NCI-H2227 (cell line): ENCODE results near the gene PPY.
A peak's percentile ranks its signal among the peaks of the same experiment; 100 is the strongest.
"Not testable (repeated sequence)": the region's sequence is repeated elsewhere in the genome, so short reads cannot be mapped to it uniquely, and the experiment has no call there.

Experiments
- DNase-seq: peaks from one replicate; lab custom pipeline; 2025; ENCODE audit not compliant: unreplicated experiment; lab: John Stamatoyannopoulos, UW

PPY gene

DNA sequence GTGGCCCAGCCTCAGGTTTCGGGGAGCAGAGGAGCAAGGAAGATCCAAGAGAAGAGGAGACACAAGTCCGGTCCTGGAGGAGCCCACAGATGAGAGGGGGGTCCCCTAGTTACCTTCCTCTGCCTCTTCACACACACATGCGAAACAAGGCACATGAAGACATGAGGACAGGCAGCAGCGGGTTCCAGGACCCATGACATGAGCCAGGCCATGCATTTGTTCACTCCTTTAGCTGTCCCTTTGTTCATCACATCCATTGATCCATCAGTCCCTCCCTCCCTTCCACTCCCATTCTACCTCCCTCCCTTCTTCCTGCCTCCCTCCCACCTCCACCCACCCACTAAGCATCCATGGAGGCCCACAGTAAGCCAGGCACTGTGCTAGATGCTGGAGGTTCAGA lies 9.4 kb downstream of the PPY start:
- no peak for DNase-seq

DNA sequence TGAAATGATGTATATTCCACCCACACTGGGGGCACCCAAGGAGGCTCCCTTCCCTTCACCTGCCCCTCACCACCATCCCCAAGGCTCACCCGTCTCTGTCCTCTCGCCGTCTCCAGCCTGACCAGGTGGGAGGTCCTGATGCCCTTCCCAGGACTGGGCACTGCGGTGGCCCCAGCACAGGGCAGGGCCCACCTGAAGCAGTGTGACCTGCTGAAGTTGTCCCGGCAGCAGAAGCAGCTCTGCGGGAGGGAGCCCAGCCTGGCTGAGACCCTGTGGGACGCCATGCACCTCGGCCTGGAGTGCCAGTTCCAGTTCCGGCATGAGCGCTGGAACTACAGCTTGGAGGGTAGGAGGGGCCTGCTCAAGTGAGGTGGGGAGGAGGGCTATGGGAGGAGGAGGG lies 9.9 kb downstream of the PPY start:
- DNase-seq, result no peak

GRCh38 chr17:43931062-43931571 lies 11.2 kb downstream of the PPY start:
- no peak for DNase-seq

- no peak for DNase-seq
Measured at GRCh38 chr17:43928609-43929008, 13.7 kb downstream of the PPY start.

DNA sequence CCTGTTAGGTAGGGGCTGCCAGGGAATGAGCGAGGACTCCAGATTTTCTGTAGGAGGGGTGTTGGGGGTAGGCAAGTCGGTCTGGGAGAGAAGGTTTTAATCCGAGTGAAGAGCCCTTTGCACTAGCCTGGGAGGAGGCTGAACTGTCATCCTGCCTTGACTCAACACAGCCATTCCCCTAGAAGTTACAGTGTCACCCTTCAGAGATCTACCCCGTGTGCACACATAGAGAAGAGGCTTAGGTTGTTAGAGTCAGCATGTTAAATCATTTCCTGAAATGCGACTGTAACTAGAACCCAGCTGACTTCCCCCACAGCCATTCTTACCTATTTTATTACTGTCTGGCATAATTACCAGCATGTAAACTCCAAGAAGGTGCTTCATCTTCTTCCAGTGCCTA lies 14.3 kb downstream of the PPY start:
- DNase-seq, result not testable (repeated sequence)

DNA sequence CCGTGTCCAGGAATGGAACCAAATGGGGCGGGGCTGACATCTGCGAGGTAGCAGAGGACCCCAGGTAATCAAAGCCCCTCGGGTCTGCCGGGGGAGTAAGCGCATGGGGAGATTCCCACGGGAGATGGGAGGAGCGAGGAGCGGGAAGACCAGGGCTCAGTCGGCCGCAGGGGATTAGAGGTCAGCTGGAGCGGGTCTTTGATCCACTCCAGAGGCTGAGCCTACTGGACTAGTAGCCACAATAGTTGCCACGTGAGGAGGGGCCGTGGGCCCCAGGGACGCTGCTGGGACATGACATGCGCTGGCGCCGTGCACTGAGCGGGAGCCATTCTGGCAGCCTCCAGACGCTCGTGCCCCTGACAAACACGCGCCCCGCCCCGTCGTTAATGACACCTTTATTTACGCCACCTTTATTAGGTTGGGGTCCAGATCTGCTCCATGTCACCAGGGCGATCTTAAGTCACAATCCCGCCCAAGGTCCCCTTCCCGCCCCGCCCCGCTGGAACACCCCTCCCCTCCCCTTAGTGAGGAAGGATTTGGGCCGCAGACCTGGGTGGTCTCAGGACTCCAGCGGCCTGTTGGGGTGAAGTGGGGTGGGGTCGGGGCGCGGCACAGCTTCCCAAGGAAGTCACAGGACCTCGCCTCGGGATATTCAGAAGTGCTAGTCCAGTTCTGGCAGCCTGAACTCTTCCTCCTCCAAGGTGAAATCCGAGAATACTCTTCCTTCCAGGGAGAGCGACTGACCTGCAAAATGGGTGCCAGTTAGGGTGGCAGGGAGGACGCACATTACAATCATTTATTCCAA lies 15.0 kb downstream of the PPY start:
- no peak for DNase-seq

DNA sequence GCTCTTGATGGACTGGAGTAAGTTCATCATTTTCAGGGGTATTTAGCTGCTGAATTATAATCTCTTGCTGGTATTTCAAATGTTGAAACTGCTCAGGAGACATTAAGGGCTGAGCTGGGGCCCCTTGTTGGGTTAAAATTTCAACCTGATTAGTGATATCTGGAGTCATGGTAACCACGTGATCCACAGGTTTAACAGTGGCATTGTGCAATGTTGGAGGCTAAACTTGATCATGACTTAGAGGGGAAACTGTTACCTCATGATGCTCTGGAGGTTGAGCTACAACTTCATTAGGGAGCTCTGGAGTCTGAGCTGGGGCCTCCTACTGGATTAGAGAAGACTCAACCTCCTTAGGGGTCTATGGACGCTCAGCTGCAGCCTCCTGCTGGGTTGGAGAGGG lies 17.7 kb downstream of the PPY start:
- no peak for DNase-seq

DNA sequence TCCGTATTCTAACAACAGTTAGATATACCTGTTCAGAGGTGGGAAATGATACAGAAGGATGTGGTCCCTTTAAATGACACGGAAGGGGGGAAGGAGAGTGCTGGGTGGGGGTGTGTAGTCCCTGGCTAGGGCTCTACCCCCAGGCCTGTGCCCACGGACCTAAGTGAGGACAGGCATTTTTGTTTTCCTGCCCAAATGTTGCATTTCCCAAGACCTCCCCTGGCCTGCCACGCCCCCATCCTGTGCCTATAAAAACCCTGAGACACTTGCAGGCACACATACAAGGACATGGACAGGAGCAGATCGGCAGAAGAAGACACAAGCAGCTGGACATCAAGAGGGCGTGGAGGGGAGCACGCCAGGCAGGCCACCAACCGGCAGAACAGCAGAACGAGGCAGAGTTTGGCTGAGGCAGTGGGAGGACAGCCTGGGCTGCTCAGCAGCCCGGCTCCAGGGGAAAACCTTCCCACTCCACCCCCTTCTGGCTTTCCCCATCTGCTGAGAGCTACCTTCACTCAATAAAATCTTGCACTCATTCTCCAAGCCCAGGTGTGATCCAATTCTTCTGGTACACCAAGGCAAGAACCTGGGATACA lies 21.7 kb downstream of the PPY start:
- no peak for DNase-seq

DNA sequence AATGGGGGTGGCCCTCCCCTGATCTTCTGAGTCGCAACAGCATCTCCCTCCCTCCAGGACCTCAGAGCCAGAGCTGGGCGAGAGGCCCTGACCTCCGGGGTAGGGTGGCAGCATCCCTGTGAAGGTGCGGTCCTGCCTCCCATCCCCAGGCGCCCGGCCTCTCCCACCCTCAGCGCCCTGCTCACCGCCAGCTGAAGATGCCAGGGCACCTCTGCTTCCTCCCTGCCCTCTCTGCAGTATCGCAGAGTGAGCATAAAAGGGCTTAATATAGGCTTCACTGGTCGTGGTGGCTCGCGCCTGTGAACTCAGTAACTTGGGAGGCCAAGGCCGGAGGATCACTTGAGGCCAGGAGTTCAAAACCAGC lies 24.3 kb downstream of the PPY start:
- DNase-seq, result no peak

GRCh38 chr17:43917348-43918025 lies 24.8 kb downstream of the PPY start:
- no peak for DNase-seq

GRCh38 chr17:43917016-43917347 lies 25.3 kb downstream of the PPY start:
- no peak for DNase-seq

GRCh38 chr17:43916385-43916784 lies 25.9 kb downstream of the PPY start:
- no peak for DNase-seq

DNA sequence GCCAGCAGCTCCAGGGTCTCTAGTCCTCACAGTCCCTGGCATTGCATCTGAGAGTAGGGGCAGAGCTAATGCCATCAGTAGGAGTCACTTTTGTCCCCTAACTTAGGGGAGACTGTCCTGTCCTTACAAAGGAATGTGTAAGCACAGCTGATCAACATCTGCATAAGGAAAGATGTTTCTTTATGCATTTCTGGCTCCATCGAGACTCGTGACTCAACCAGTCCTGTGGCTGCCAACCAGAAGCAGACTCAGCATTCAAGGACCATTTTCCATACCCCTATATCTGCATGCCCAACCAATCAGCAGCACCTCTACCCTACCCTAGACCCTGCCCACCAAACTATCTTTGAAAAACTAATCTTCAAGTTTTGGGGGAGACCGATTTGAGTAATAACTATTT lies 26.7 kb downstream of the PPY start:
- DNase-seq, result no peak

DNA sequence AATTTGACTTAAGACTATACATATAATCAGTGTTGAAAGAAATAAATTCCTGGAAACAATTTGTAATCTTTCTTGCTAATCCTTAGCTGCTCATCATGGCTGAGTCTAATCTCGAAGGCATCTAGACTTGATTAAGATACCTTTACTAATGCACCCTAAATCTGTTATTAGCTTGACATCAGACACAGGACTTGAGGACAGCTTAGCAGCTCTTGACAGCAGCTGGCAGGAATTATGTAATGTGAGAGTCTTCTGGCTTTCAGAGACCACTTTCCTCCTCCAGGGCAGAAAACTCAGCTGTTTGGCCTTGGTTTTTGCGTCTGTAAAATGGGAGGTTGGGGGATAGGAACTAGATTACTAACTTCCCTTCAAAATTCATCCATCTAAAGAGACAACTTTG lies 27.8 kb downstream of the PPY start:
- no peak for DNase-seq

GRCh38 chr17:43913584-43913983 lies 28.7 kb downstream of the PPY start:
- DNase-seq, result no peak

- DNase-seq, result no peak
Measured at GRCh38 chr17:43912635-43913304, 29.5 kb downstream of the PPY start.

DNA sequence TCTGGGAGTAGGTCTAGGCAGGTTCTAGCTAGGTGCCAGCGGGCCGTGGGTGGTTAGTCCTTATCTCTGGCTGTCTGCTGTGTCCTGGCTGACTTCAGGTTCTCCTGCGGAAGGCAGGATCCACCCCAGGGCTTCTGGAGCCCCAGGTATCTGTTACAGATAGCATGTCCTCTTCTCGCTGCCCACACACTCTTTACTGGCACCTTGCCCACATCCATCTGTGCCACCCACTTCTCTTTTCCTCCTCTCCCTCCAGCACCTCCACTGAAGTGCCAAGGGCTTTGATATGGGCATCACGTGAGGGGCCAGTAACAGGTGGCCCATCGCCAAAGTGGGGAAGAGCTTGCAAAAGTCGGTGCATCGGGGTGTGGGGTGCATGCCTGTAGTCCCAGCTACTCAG lies 30.4 kb downstream of the PPY start:
- DNase-seq, result no peak

DNA sequence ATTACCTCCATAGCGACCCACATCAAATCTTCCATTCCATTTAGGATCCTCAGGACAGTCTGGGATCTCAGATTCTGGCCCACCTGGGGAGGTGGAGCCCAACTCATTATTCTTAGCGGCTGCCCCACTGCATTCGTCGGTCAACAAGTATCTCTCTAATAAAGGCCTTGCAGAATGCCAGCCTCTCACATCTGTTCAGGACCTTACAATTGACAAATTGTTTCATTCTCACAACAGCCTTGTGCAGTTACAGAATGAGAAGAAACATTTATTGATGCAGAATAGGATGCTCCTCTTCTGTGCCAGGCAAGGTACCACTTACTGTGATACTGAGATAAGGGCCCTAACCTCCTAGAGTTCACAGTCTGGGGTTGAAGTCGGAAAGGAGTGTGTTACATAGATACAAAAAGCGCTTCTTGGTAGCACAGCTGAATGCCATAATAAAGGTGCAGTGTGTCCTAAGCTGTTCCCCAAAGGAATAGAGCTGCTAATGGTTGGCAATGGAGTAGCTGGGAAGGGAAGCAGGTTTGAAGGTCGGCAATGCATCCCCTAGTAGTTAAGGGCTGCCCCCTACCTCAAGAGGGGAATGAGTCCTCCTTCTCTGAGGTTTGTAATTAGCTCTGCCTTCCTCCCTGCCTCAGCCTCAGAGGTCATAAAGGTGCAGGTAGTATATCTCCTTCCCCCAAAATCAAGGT lies 32.6 kb downstream of the PPY start:
- DNase-seq, result no peak

- DNase-seq, result peak; percentile 86
Measured at GRCh38 chr17:43907998-43908721, 34.1 kb downstream of the PPY start.

DNA sequence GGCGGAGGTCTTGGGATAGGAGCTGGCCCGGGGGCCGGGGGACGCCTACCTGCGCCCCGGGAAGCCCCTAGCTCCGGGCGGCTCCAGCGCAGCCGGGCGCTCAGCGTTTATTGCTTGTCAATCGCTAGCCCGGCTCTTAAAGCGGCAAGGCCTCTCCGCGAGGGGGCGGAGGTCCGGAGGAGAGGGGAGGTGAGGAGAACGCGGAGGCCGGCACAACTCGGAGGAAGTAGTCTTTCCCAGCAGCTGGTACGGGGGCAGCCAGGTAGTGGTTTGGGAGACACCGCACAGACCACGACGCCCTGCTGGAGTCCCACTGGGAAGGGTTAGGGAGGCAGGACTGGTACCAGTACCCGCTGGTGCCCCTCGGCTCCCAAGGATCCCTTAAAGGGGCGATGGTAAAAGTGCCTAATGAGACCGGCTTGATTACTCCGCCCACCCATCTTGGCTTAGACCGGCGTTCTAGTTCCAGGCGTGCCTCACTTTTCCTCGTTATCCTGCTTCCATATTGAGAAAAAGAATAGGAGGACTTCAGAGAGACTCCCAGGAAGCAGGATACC lies 34.8 kb downstream of the PPY start, which contains the start of gene MPP2:
MPP2 (minus strand) TSS at position 112 of the 557 bp plus-strand sequence. CDS start 3,076 bp downstream, outside the sequence.
- DNase-seq, result peak; percentile 89
